CD4-positive, alpha-beta T cell treated with Interferon alpha-2 for 1 hour (primary cell): ENCODE data around the gene PCDHA6.
"Not testable (repeated sequence)": the region's sequence is repeated elsewhere in the genome, so short reads cannot be mapped to it uniquely, and the experiment has no call there.

Experiments
- DNase-seq, 2 donors: peaks; one replicate each; pipeline ENCODE4 v3.0.0-alpha.2; 2020 to 2022

PCDHA6 gene

GRCh38 chr5:140827704-140828361, at the start of gene PCDHA6:
TSS of gene PCDHA6 (plus strand) at chr5:140827960. CDS start at chr5:140828092, 132 bp downstream.
- DNase-seq: no peak

GRCh38 chr5:140780512-140780911, 47.2 kb upstream of the PCDHA6 start:
- no peak for DNase-seq

- DNase-seq: no peak
Observed at GRCh38 chr5:140785905-140786686, 41.7 kb upstream of the PCDHA6 start, which contains the start of gene PCDHA1. TSS of gene PCDHA1 (plus strand) at chr5:140786140.

GRCh38 chr5:140787422-140787821, 40.3 kb upstream of the PCDHA6 start:
- not testable (repeated sequence) for DNase-seq

- not testable (repeated sequence) for DNase-seq
Observed at GRCh38 chr5:140787849-140788504, 39.8 kb upstream of the PCDHA6 start.

- no peak for DNase-seq
Observed at GRCh38 chr5:140791089-140791488, 36.7 kb upstream of the PCDHA6 start.

- no peak for DNase-seq
Observed at GRCh38 chr5:140794595-140795258, 33.0 kb upstream of the PCDHA6 start, which contains the start of gene PCDHA2. TSS of gene PCDHA2 (plus strand) at chr5:140794852.

- DNase-seq: no peak
Observed at GRCh38 chr5:140795259-140795641, 32.5 kb upstream of the PCDHA6 start.

GRCh38 chr5:140796072-140796717, 31.6 kb upstream of the PCDHA6 start:
- DNase-seq: not testable (repeated sequence)

GRCh38 chr5:140796718-140797095, 31.1 kb upstream of the PCDHA6 start:
- no peak for DNase-seq

GRCh38 chr5:140800816-140801493, 26.8 kb upstream of the PCDHA6 start, which contains the start of gene PCDHA3:
TSS of gene PCDHA3 (plus strand) at chr5:140801057.
- no peak for DNase-seq

- DNase-seq: no peak
Observed at GRCh38 chr5:140801494-140801841, 26.3 kb upstream of the PCDHA6 start.

GRCh38 chr5:140802381-140802780, 25.4 kb upstream of the PCDHA6 start:
- not testable (repeated sequence) for DNase-seq

GRCh38 chr5:140802781-140803271, 24.9 kb upstream of the PCDHA6 start:
- no peak for DNase-seq

GRCh38 chr5:140806834-140807775, 20.7 kb upstream of the PCDHA6 start, which contains the start of gene PCDHA4:
TSS of gene PCDHA4 (plus strand) at chr5:140807068.
- DNase-seq: peak in 1 of 2 donors; percentile 1

- not testable (repeated sequence) for DNase-seq
Observed at GRCh38 chr5:140808241-140808888, 19.4 kb upstream of the PCDHA6 start.

GRCh38 chr5:140808889-140809291, 18.9 kb upstream of the PCDHA6 start:
- no peak for DNase-seq

- no peak for DNase-seq
Observed at GRCh38 chr5:140821375-140822280, 6.1 kb upstream of the PCDHA6 start, which contains the start of gene PCDHA5. TSS of gene PCDHA5 (plus strand) at chr5:140821613.

- no peak for DNase-seq
Observed at GRCh38 chr5:140822281-140822629, 5.5 kb upstream of the PCDHA6 start.
